Activated CD4-positive, alpha-beta T cell treated with anti-CD3 and anti-CD28 coated beads, Interleukin-2, amount 10 ng/mL, durations not matched to agents 7 days and 5 days (primary cell): Measurements from ENCODE around the gene KIAA0513. TPM values are rescaled to one million over a fixed set of nuclear protein-coding genes. Genes with fewer than 3 reads are reported as not detected.

Source experiments
- CTCF ChIA-PET: fragments of 350-600 bp; sonication (Branson Sonifier 250); formaldehyde crosslinking; loops from one replicate; lab custom pipeline; 2021; ENCODE audit warnings: antibody characterized with exemption; lab: Charles Lee
- POLR2A ChIA-PET: fragments of 350-600 bp; sonication (Branson Sonifier 250); formaldehyde crosslinking; loops from one replicate; lab custom pipeline; 2021; ENCODE audit warnings: antibody characterized with exemption; lab: Charles Lee
- DNase-seq: peaks from one replicate; pipeline ENCODE4 v3.0.0-alpha.2; 2020
- H3K27ac Mint-ChIP-seq: one replicate; pipeline ENCODE4 v1.8.0; 2021; ENCODE audit warnings: mild to moderate bottlenecking, moderate library complexity, mixed read lengths
- H3K27me3 Mint-ChIP-seq: one replicate; pipeline ENCODE4 v1.8.0; 2021; ENCODE audit warnings: mixed read lengths
- H3K36me3 Mint-ChIP-seq: one replicate; pipeline ENCODE4 v1.8.0; 2021; ENCODE audit warnings: low read depth, mixed read lengths
- H3K4me1 Mint-ChIP-seq: one replicate; pipeline ENCODE4 v1.8.0; 2021; ENCODE audit warnings: mixed read lengths
- H3K4me3 Mint-ChIP-seq: one replicate; pipeline ENCODE4 v1.8.0; 2021; ENCODE audit warnings: mild to moderate bottlenecking, moderate library complexity, mixed read lengths
- H3K9me3 Mint-ChIP-seq: one replicate; pipeline ENCODE4 v1.8.0; 2021; ENCODE audit warnings: mixed read lengths
- total RNA-seq, 2 experiments: library from RNA; stranded (reverse); gene quantifications; one replicate each; pipeline ENCODE4 v1.2.3, GENCODE V29; 2021

KIAA0513 gene
- total RNA-seq, 2 experiments from 2014 or later: 13.6 to 14.8 TPM

- Mint-ChIP-seq H3K4me1 (no peaks in the 10 kb centered on the region), H3K4me3 (no peak overlapping the region), H3K36me3 (no peaks in the 10 kb centered on the region), H3K27me3 (peaks cover 24% of the 10 kb centered on the region), H3K27ac (no peak overlapping the region), H3K9me3 (no peaks in the 10 kb centered on the region)
- ChIA-PET CTCF (interaction anchor here (0.8 to 1.0 kb wide), 2 partner anchors 13 to 21 kb away, joined by 3 read pairs; no protein-coding TSS in a partner anchor), POLR2A (no interaction called here)
- DNase-seq: no peak
These were observed 108.7 kb downstream of the KIAA0513 start for GRCh38 chr16:85136213-85136701.

GRCh38 chr16:85136702-85137322 lies 109.2 kb downstream of the KIAA0513 start:
- POLR2A ChIA-PET: no interaction called here
- H3K4me1 Mint-ChIP-seq: no peaks in the 10 kb centered on the region
- no peak overlapping the region for H3K27ac Mint-ChIP-seq
- H3K9me3 Mint-ChIP-seq: no peaks in the 10 kb centered on the region
- H3K36me3 Mint-ChIP-seq: no peaks in the 10 kb centered on the region
- no peak for DNase-seq
- H3K4me3 Mint-ChIP-seq: no peak overlapping the region
- CTCF ChIA-PET: interaction anchor here (0.8 to 1.0 kb wide), 2 partner anchors 14 to 21 kb away, joined by 3 read pairs; no protein-coding TSS in a partner anchor
- peaks cover 24% of the 10 kb centered on the region for H3K27me3 Mint-ChIP-seq

DNA sequence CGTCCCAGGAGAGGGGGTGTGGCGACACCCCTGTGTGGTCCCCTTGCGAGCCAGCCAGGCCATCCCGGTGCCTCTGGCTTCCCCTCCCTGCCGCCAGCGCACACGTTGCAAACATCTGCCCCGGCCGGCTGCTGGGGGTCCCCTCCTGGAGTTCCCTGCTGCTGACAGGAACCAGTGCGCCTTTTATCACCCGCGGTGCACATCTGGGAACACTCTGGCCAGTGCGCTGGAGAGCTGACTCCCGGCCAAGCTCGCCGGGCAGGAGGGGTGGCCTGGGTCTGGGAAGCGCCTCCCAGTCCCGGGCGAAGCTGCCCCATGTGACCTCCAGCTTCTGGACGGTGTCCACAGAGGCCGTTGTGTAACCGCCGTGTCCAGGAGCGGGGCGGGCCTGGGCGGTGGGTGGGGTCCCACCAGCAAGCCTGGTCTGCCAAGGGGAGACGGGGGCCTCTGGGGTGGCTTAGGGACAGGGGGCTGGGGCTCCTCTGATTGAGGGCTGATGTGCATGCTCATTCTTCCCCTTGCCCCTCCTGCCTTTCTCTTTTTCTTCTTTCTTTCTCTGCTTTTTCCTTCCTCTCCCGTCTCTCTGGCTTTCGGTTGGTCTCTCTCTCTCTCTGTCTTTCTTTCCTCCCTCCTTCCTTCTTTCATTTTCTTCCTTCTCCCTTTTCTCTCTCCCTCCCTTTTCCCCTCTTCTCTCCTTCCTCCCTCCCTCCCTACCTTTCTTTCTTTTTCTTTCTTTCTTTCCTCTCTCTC lies 109.9 kb downstream of the KIAA0513 start:
- no peak overlapping the region for H3K4me3 Mint-ChIP-seq
- H3K36me3 Mint-ChIP-seq: no peaks in the 10 kb centered on the region
- no peak overlapping the region for H3K27ac Mint-ChIP-seq
- POLR2A ChIA-PET: no interaction called here
- DNase-seq: no peak
- no peaks in the 10 kb centered on the region for H3K9me3 Mint-ChIP-seq
- peaks cover 24% of the 10 kb centered on the region for H3K27me3 Mint-ChIP-seq
- H3K4me1 Mint-ChIP-seq: no peaks in the 10 kb centered on the region
- CTCF ChIA-PET: interaction anchor here (1.0 kb wide), 1 partner anchor 20 kb away, joined by 3 read pairs; no protein-coding TSS in a partner anchor

GRCh38 chr16:85138073-85138824 lies 110.7 kb downstream of the KIAA0513 start:
- H3K27ac Mint-ChIP-seq: no peak overlapping the region
- no peaks in the 10 kb centered on the region for H3K36me3 Mint-ChIP-seq
- H3K4me1 Mint-ChIP-seq: no peaks in the 10 kb centered on the region
- no peak for DNase-seq
- POLR2A ChIA-PET: no interaction called here
- H3K4me3 Mint-ChIP-seq: no peak overlapping the region
- H3K27me3 Mint-ChIP-seq: peaks cover 24% of the 10 kb centered on the region
- CTCF ChIA-PET: interaction anchor here (0.7 kb wide), 1 partner anchor 341 kb away, joined by 4 read pairs; no protein-coding TSS in a partner anchor
- no peaks in the 10 kb centered on the region for H3K9me3 Mint-ChIP-seq

DNA sequence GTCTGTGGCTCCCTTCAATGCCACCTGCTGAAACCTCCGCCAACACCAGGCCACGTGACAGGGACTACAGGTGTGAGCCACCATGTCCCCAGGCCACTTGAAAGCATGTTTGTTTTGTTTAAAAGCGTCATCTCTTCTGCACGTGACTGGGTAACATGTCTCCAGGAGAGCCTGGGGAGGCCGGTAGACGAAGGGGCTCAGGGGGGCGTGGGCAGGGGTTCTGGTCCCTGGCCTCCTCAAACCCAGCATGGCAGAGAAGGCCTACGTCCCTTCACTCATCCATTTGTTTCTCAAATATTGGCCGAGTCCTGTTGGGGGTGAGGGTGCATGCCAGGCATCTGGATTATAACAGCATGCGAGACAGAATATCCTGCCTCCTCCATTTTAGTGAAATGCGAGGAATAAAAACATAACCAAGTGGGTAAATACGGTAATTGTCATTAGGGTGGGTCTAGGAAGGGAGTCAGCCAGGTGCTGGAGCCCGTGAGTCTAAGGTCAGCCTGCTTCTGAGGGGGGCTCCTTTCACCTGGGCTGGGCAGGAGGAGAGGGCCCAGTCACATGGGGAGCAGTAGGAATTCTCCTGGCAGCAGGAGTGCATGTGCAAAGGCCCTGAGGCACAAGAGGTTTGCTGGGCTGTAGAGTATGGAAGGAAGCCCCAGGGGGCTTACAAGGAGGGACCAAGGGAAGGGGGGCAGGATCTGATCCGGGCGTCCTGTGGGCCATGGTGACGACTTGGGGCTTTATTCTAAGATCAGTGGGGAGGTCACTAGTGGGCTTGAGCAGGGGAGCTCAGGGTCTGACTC lies 111.4 kb downstream of the KIAA0513 start:
- Mint-ChIP-seq H3K27ac (no peak overlapping the region), H3K4me1 (no peaks in the 10 kb centered on the region), H3K4me3 (no peak overlapping the region), H3K27me3 (peaks cover 24% of the 10 kb centered on the region), H3K9me3 (no peaks in the 10 kb centered on the region), H3K36me3 (no peaks in the 10 kb centered on the region)
- CTCF ChIA-PET: interaction anchor here (0.7 to 1.1 kb wide), 2 partner anchors 14 to 342 kb away, joined by 3 to 4 read pairs; no protein-coding TSS in a partner anchor
- no peak for DNase-seq
- POLR2A ChIA-PET: no interaction called here

GRCh38 chr16:85139881-85140339 lies 112.3 kb downstream of the KIAA0513 start:
- Mint-ChIP-seq H3K27me3 (peaks cover 24% of the 10 kb centered on the region), H3K9me3 (no peaks in the 10 kb centered on the region), H3K27ac (no peak overlapping the region), H3K4me1 (no peaks in the 10 kb centered on the region), H3K36me3 (no peaks in the 10 kb centered on the region), H3K4me3 (no peak overlapping the region)
- CTCF ChIA-PET: interaction anchor here (1.1 kb wide), 2 partner anchors 9 to 14 kb away, joined by 3 read pairs; no protein-coding TSS in a partner anchor
- DNase-seq: no peak
- POLR2A ChIA-PET: no interaction called here

GRCh38 chr16:85140455-85141012 lies 112.9 kb downstream of the KIAA0513 start:
- no peak for DNase-seq
- Mint-ChIP-seq H3K27ac (no peak overlapping the region), H3K36me3 (no peaks in the 10 kb centered on the region), H3K4me1 (no peaks in the 10 kb centered on the region), H3K9me3 (no peaks in the 10 kb centered on the region), H3K27me3 (peaks cover 22% of the 10 kb centered on the region), H3K4me3 (no peak overlapping the region)
- ChIA-PET CTCF (interaction anchor here (0.6 to 1.1 kb wide), 2 partner anchors 10 to 18 kb away, joined by 3 read pairs; no protein-coding TSS in a partner anchor), POLR2A (no interaction called here)

GRCh38 chr16:85141491-85142128 lies 114.0 kb downstream of the KIAA0513 start:
- Mint-ChIP-seq H3K4me1 (no peaks in the 10 kb centered on the region), H3K27ac (no peak overlapping the region), H3K36me3 (no peaks in the 10 kb centered on the region), H3K9me3 (no peaks in the 10 kb centered on the region), H3K4me3 (no peak overlapping the region), H3K27me3 (peaks cover 15% of the 10 kb centered on the region)
- POLR2A ChIA-PET: no interaction called here
- DNase-seq: no peak
- CTCF ChIA-PET: interaction anchor here (1.0 to 1.5 kb wide), 2 partner anchors 12 to 27 kb away, joined by 3 to 5 read pairs; no protein-coding TSS in a partner anchor

DNA sequence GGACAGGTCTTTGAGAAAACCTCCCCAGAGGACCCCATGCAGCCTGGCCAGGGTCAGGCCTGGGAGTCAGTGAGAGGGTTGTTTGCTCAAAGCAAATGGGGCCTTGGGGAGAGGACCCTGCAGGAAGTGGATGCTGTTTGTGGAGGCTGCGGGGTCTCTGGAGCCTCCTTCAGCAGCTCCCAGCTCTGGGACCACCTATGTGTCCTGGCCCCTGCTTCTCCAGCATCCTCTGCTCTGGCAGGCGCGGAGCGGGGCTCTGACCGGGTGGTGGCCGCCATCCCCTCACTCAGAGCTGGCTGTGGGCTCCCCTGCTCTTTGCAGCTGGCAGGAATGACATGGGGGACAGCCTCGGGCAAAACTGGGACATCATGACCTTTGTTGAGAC lies 114.5 kb downstream of the KIAA0513 start:
- DNase-seq: no peak
- no peaks in the 10 kb centered on the region for H3K9me3 Mint-ChIP-seq
- H3K27me3 Mint-ChIP-seq: peaks cover 12% of the 10 kb centered on the region
- ChIA-PET CTCF (interaction anchor here (1.0 to 1.5 kb wide), 2 partner anchors 11 to 28 kb away, joined by 3 to 5 read pairs; no protein-coding TSS in a partner anchor), POLR2A (no interaction called here)
- no peaks in the 10 kb centered on the region for H3K4me1 Mint-ChIP-seq
- H3K4me3 Mint-ChIP-seq: no peak overlapping the region
- no peak overlapping the region for H3K27ac Mint-ChIP-seq
- no peaks in the 10 kb centered on the region for H3K36me3 Mint-ChIP-seq

GRCh38 chr16:85142771-85143211 lies 115.2 kb downstream of the KIAA0513 start:
- Mint-ChIP-seq H3K4me1 (no peaks in the 10 kb centered on the region), H3K4me3 (no peak overlapping the region), H3K9me3 (no peaks in the 10 kb centered on the region), H3K27me3 (peaks cover 10% of the 10 kb centered on the region), H3K36me3 (no peaks in the 10 kb centered on the region), H3K27ac (no peak overlapping the region)
- POLR2A ChIA-PET: no interaction called here
- CTCF ChIA-PET: interaction anchor here (1.5 kb wide), 1 partner anchor 29 kb away, joined by 5 read pairs; no protein-coding TSS in a partner anchor
- no peak for DNase-seq
